ENCODE measurements around the gene CCR1.
A peak's percentile ranks its signal among the peaks of the same experiment; 100 is the strongest.

The CCR1 gene

GRCh38 chr3:46215810-46216414 lies 7.8 kb upstream of the CCR1 start:
- Histone ChIP-seq H3K4me1 (ENCODE audit: insufficient read depth, low read length, severe bottlenecking) (no peaks in the 10 kb centered on the region), H4K20me1 (ENCODE audit: insufficient read depth, low read length) (no peaks in the 10 kb centered on the region), H2AFZ (ENCODE audit: low read length) (no peak overlapping the region), H3K27ac (ENCODE audit: low read depth, low read length, poor library complexity, severe bottlenecking) (no peak overlapping the region), H3K36me3 (ENCODE audit: insufficient read depth, low read length) (no peaks in the 10 kb centered on the region), H3K9me3 (ENCODE audit: low read length) (no peaks in the 10 kb centered on the region), H3K79me2 (ENCODE audit: insufficient read depth, low read length) (no peaks in the 10 kb centered on the region), H3K9ac (ENCODE audit: low read length) (no peak overlapping the region), H3F3A (ENCODE audit: insufficient read depth, low read length) (no peaks in the 10 kb centered on the region), H3K4me2 (ENCODE audit: low read length) (no peak overlapping the region), H3K27me3 (ENCODE audit: insufficient read depth, low read length) (no peaks in the 10 kb centered on the region), H3K4me3 (ENCODE audit: low read depth, low read length, poor library complexity, severe bottlenecking) (no peak overlapping the region), H3K9me2 (ENCODE audit: low read depth, low read length) (no peaks in the 10 kb centered on the region)
- TF ChIP-seq CTCF (IDR thresholded peaks at IDR 0.05; ENCODE audit: low read length) (no peak), EZH2 (IDR thresholded peaks at IDR 0.05; ENCODE audit: borderline replicate concordance, low read length) (no peak)

GRCh38 chr3:46214751-46215352 lies 6.7 kb upstream of the CCR1 start:
- TF ChIP-seq EZH2 (IDR thresholded peaks at IDR 0.05; ENCODE audit: borderline replicate concordance, low read length) (no peak), CTCF (IDR thresholded peaks at IDR 0.05; ENCODE audit: low read length) (peak; percentile 36)
- Histone ChIP-seq H3K4me1 (ENCODE audit: insufficient read depth, low read length, severe bottlenecking) (no peaks in the 10 kb centered on the region), H3F3A (ENCODE audit: insufficient read depth, low read length) (no peaks in the 10 kb centered on the region), H3K4me3 (ENCODE audit: low read depth, low read length, poor library complexity, severe bottlenecking) (no peak overlapping the region), H3K9ac (ENCODE audit: low read length) (no peak overlapping the region), H3K27ac (ENCODE audit: low read depth, low read length, poor library complexity, severe bottlenecking) (no peak overlapping the region), H3K4me2 (ENCODE audit: low read length) (no peak overlapping the region), H3K36me3 (ENCODE audit: insufficient read depth, low read length) (no peaks in the 10 kb centered on the region), H2AFZ (ENCODE audit: low read length) (no peak overlapping the region), H3K79me2 (ENCODE audit: insufficient read depth, low read length) (no peaks in the 10 kb centered on the region), H3K9me2 (ENCODE audit: low read depth, low read length) (no peaks in the 10 kb centered on the region), H3K9me3 (ENCODE audit: low read length) (no peaks in the 10 kb centered on the region), H4K20me1 (ENCODE audit: insufficient read depth, low read length) (no peaks in the 10 kb centered on the region), H3K27me3 (ENCODE audit: insufficient read depth, low read length) (no peaks in the 10 kb centered on the region)

DNA sequence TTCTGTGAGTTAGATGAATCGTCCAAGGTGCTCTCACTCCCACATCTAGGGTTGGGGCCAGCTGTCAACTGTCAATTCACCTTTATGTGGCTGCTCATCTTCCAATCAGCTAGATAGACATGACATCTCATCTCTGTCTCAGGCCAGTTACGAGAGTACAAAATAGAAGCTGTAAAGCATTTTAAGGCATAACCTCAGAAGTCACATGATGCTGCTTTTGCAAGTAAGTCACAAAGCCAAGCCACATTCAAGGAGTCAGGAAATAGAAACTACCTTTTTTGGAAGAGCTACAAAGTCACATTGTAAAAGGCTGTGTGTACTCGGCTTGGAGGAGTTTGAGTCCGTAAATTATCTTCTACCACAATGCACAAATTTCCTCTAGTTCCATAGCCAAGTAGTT lies 5.1 kb upstream of the CCR1 start:
- Histone ChIP-seq H3K36me3 (ENCODE audit: insufficient read depth, low read length) (no peaks in the 10 kb centered on the region), H3K27ac (ENCODE audit: low read depth, low read length, poor library complexity, severe bottlenecking) (no peak overlapping the region), H3K9me2 (ENCODE audit: low read depth, low read length) (no peaks in the 10 kb centered on the region), H3F3A (ENCODE audit: insufficient read depth, low read length) (no peaks in the 10 kb centered on the region), H3K9me3 (ENCODE audit: low read length) (no peaks in the 10 kb centered on the region), H3K9ac (ENCODE audit: low read length) (no peak overlapping the region), H4K20me1 (ENCODE audit: insufficient read depth, low read length) (no peaks in the 10 kb centered on the region), H3K4me1 (ENCODE audit: insufficient read depth, low read length, severe bottlenecking) (no peaks in the 10 kb centered on the region), H2AFZ (ENCODE audit: low read length) (no peak overlapping the region), H3K79me2 (ENCODE audit: insufficient read depth, low read length) (no peaks in the 10 kb centered on the region), H3K4me2 (ENCODE audit: low read length) (no peak overlapping the region), H3K4me3 (ENCODE audit: low read depth, low read length, poor library complexity, severe bottlenecking) (no peak overlapping the region), H3K27me3 (ENCODE audit: insufficient read depth, low read length) (no peaks in the 10 kb centered on the region)
- TF ChIP-seq CTCF (IDR thresholded peaks at IDR 0.05; ENCODE audit: low read length) (no peak), EZH2 (IDR thresholded peaks at IDR 0.05; ENCODE audit: borderline replicate concordance, low read length) (no peak)
